Neural progenitor cell (in vitro differentiated cells): Measurements from ENCODE around the gene PRRG2. TPM values are rescaled to one million over a fixed set of nuclear protein-coding genes. Genes with fewer than 3 reads are reported as not detected.

Experiments
- DNase-seq: peaks from one replicate; pipeline ENCODE4 v3.0.0-alpha.2; 2016; ENCODE audit warnings: low spot score
- H2AFZ ChIP-seq: fragments of 200-600 bp; sonication (generic); replicated peaks from 2 replicates; pipeline ENCODE4 v1.6.1; 2016; ENCODE audit warnings: antibody characterized with exemption
- H3F3A ChIP-seq: fragments of 200-600 bp; sonication (generic); 2 replicates; pipeline ENCODE4 v1.6.1; 2016; ENCODE audit warnings: antibody characterized with exemption, low read depth
- H3K27ac ChIP-seq: fragments of 200-600 bp; sonication (generic); 2 replicates; pipeline ENCODE4 v1.5.1; 2016; ENCODE audit warnings: mild to moderate bottlenecking
- H3K27me3 ChIP-seq: fragments of 200-600 bp; sonication (generic); 2 replicates; pipeline ENCODE4 v1.6.1; 2016; ENCODE audit warnings: mild to moderate bottlenecking, moderate library complexity
- H3K36me3 ChIP-seq: fragments of 200-600 bp; sonication (generic); 2 replicates; pipeline ENCODE4 v1.5.1; 2016
- H3K4me1 ChIP-seq: fragments of 200-600 bp; sonication (generic); 2 replicates; pipeline ENCODE4 v1.6.1; 2016; ENCODE audit warnings: mixed run types
- H3K4me2 ChIP-seq: fragments of 200-600 bp; sonication (generic); 2 replicates; pipeline ENCODE4 v1.6.1; 2016
- H3K4me3 ChIP-seq: fragments of 200-600 bp; sonication (generic); 2 replicates; pipeline ENCODE4 v1.5.1; 2016
- H3K79me2 ChIP-seq: fragments of 200-600 bp; sonication (generic); 2 replicates; pipeline ENCODE4 v1.6.1; 2016; ENCODE audit warnings: low read depth
- H3K9ac ChIP-seq: fragments of 200-600 bp; sonication (generic); 2 replicates; pipeline ENCODE4 v1.6.1; 2016
- H3K9me3 ChIP-seq: fragments of 200-600 bp; sonication (generic); 2 replicates; pipeline ENCODE4 v1.5.1; 2016; ENCODE audit warnings: low read depth
- H4K20me1 ChIP-seq: fragments of 200-600 bp; sonication (generic); 2 replicates; pipeline ENCODE4 v1.6.1; 2016; ENCODE audit warnings: low read depth
- H3K27ac Mint-ChIP-seq: 3 replicates; pipeline ENCODE4 v1.8.0; 2021; ENCODE audit warnings: mixed read lengths
- H3K27me3 Mint-ChIP-seq: 2 replicates; pipeline ENCODE4 v1.8.0; 2022; ENCODE audit warnings: low read depth, mild to moderate bottlenecking, inconsistent platforms, moderate library complexity, mixed read lengths; ENCODE audit not compliant: insufficient read depth
- H3K36me3 Mint-ChIP-seq: 3 replicates; pipeline ENCODE4 v1.8.0; 2021; ENCODE audit warnings: mixed read lengths
- H3K4me1 Mint-ChIP-seq: 3 replicates; pipeline ENCODE4 v1.8.0; 2021; ENCODE audit warnings: mixed read lengths
- H3K4me3 Mint-ChIP-seq: 3 replicates; pipeline ENCODE4 v1.8.0; 2021; ENCODE audit warnings: mild to moderate bottlenecking, moderate library complexity, mixed read lengths
- H3K9me3 Mint-ChIP-seq: 3 replicates; pipeline ENCODE4 v1.8.0; 2020; ENCODE audit warnings: mixed read lengths
- EZH2 ChIP-seq: fragments of 200-600 bp; sonication (generic); IDR thresholded peaks from 2 replicates; pipeline ENCODE4 v1.6.1; 2017; ENCODE audit warnings: antibody characterized with exemption, mild to moderate bottlenecking, moderate library complexity
- EZH2phosphoT487 ChIP-seq: fragments of 200-600 bp; sonication (generic); IDR thresholded peaks from 2 replicates; pipeline ENCODE4 v1.6.1; 2017; ENCODE audit warnings: antibody characterized with exemption
- total RNA-seq: library from RNA; depleted of rRNA; stranded (reverse); fragments of >200 nt; gene quantifications from 2 replicates; pipeline ENCODE4 v1.2.3, GENCODE V29; 2015; ENCODE audit warnings: low replicate concordance
- TF ChIP-seq, protein P1 (sequence below): fragments of 200-600 bp; sonication (generic); IDR thresholded peaks from 2 replicates; pipeline ENCODE4 v1.5.1; 2017; ENCODE audit warnings: antibody characterized with exemption, mild to moderate bottlenecking

Gene PRRG2
- total RNA-seq, 1 donor from 2014 or later: 0.09 TPM

DNA sequence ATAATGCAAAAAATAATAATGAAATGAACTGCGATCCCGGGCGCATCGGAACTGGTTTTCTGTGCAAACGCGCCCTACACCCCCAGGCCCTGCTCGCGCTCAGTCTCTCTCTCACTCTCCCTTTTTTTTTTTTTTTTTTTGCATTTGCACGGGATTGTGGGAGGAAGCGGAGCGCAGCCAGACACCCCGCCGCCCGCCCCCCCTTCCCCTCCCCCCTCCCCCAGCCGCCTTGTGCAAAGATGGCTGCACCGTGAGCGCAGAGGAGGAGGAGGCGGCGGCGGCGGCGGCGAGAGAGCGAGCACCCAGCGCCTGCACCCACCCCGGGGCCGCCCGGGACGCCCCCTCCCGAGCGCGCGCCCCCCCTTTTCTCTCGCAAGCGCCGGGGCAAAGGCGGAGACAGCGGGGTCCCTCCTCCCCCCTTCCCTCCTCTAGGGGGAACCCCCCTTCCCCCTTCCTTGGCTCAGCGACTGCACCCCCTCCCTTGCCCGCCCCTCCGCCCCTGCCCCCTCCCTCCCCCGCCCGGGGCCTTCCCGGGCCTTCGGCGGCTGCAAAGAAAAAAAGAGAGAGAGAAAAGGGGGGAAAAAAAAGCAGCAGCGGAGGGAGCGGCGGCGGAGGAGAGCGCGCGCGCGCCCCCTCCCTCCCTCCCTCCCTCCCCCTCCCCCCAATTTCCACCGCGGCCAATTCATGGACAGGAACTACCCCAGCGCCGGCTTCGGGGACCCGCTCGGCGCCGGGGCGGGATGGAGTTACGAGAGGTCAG is 10.0 kb downstream of the PRRG2 start, which contains the start of gene PRR12:
Gene PRR12 (plus strand): TSS at position 212 of the 760 bp plus-strand sequence. CDS start 473 bp downstream, at position 685.
- H3K9me3 Mint-ChIP-seq: no peaks in the 10 kb centered on the region
- H4K20me1 ChIP-seq: peaks cover 39% of the 10 kb centered on the region
- H3K27me3 Mint-ChIP-seq: peaks cover 7% of the 10 kb centered on the region
- DNase-seq: peak; percentile 88
- peak within 1 kb of the TSS; percentile 87 for H3K4me3 ChIP-seq
- H3K4me2 ChIP-seq: peak within 1 kb of the TSS; percentile 98
- H2AFZ ChIP-seq: peak within 1 kb of the TSS; percentile 2
- H3F3A ChIP-seq: peaks cover 43% of the 10 kb centered on the region
- TF ChIP-seq EZH2: no peak
- TF ChIP-seq, protein P1, sequence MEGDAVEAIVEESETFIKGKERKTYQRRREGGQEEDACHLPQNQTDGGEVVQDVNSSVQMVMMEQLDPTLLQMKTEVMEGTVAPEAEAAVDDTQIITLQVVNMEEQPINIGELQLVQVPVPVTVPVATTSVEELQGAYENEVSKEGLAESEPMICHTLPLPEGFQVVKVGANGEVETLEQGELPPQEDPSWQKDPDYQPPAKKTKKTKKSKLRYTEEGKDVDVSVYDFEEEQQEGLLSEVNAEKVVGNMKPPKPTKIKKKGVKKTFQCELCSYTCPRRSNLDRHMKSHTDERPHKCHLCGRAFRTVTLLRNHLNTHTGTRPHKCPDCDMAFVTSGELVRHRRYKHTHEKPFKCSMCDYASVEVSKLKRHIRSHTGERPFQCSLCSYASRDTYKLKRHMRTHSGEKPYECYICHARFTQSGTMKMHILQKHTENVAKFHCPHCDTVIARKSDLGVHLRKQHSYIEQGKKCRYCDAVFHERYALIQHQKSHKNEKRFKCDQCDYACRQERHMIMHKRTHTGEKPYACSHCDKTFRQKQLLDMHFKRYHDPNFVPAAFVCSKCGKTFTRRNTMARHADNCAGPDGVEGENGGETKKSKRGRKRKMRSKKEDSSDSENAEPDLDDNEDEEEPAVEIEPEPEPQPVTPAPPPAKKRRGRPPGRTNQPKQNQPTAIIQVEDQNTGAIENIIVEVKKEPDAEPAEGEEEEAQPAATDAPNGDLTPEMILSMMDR: peak; percentile 14
- peak within 1 kb of the TSS; percentile 86 for H3K27ac ChIP-seq
- peak within 1 kb of the TSS; percentile 90 for H3K4me3 Mint-ChIP-seq
- H3K4me1 Mint-ChIP-seq: peaks cover 19% of the 10 kb centered on the region
- H3K36me3 ChIP-seq: no peaks in the 10 kb centered on the region
- peaks cover 6% of the 10 kb centered on the region for H3K4me1 ChIP-seq
- H3K36me3 Mint-ChIP-seq: peaks cover 5% of the 10 kb centered on the region
- peak within 1 kb of the TSS; percentile 68 for H3K9ac ChIP-seq
- peak within 1 kb of the TSS; percentile 81 for H3K27ac Mint-ChIP-seq
- H3K79me2 ChIP-seq: peaks cover 49% of the 10 kb centered on the region
- no peaks in the 10 kb centered on the region for H3K27me3 ChIP-seq
- H3K9me3 ChIP-seq: no peaks in the 10 kb centered on the region

DNA sequence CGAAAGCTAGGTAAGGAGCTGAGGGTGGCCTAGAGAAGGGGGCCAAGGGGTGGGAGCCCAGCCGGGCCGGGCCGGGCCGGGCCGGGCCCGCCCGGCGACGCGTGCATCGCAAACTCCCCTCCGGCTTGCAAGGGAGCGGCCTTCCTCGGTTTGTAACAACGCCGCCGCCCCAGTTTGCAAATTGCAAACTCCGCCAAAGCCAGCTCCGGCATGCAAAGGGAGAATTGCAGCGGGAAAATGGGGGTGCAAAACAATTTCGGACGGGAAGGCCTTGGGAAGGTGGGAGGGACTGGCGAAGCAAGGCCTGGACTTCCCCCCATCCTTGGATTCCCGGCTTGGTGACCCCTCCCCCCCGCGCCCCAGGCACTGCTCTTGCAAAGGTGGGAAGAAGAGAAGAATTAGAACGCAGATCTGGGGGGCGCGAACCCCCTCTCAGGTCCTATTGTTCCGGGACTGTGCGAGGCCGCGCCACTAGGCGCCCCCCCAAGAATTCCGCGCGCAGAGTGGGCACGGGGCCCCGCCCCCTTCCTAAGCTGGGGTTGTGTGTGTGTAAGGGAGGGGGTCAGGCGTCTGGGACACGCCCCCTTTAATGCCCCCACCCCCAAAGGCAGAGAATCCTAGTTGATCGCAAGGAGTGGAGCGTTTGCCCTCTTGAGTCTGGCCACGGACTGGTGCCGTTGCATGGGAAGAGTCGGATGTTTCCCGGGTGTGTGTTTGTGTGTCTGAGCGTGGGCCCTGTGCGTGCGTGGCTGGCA is 10.8 kb downstream of the PRRG2 start:
- Mint-ChIP-seq H3K9me3 (no peaks in the 10 kb centered on the region), H3K27ac (no peak overlapping the region), H3K27me3 (peaks cover 7% of the 10 kb centered on the region), H3K4me3 (peak overlapping the region; percentile 90), H3K4me1 (peaks cover 19% of the 10 kb centered on the region), H3K36me3 (peaks cover 5% of the 10 kb centered on the region)
- DNase-seq: peak; percentile 71
- no peak overlapping the region for H2AFZ ChIP-seq
- H3K79me2 ChIP-seq: peaks cover 53% of the 10 kb centered on the region
- H3K36me3 ChIP-seq: no peaks in the 10 kb centered on the region
- H3K27ac ChIP-seq: peak overlapping the region; percentile 86
- TF ChIP-seq EZH2phosphoT487: no peak
- no peak for TF ChIP-seq EZH2
- TF ChIP-seq, protein P1: no peak
- H3F3A ChIP-seq: peaks cover 43% of the 10 kb centered on the region
- H3K4me3 ChIP-seq: peak overlapping the region; percentile 87
- no peaks in the 10 kb centered on the region for H3K27me3 ChIP-seq
- H3K4me1 ChIP-seq: peaks cover 6% of the 10 kb centered on the region
- peak overlapping the region; percentile 68 for H3K9ac ChIP-seq
- H3K9me3 ChIP-seq: no peaks in the 10 kb centered on the region
- peaks cover 44% of the 10 kb centered on the region for H4K20me1 ChIP-seq
- H3K4me2 ChIP-seq: peak overlapping the region; percentile 98

DNA sequence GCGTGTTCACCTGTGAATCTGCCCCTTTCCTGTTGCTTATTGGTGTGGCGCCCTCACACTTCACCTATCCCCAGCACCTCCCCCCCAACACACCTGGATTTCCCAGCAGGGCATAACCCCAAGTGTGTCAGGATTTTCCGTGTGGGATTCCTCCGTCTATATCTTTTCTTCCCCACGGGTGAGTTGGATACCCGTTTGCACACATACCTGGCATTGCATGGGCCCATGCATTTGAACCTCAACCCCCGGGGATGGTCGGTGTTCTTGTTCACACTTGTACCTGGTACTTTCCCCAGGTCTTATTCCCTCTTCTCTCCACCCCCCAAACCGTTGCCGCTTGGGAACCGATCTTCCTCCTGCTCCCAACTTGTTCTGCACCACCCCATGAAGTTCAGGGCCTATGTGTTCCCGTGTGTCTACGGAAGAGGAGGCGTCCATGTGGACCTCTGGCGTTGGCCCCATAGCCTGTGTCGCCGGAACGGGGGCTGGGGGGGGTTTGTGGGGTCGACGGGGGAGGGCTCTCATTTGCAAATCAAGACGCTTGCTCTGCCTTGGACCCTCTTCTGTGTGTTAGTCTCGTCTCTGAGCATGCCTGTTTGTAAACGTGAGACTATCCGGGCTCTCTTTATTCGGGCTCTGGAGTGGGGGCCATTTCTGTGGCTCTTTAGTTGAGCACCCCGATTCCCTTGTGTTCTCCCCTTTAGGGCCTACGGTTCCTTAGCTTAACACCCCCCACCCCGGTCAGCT is 11.5 kb downstream of the PRRG2 start:
- H3K79me2 ChIP-seq: peaks cover 61% of the 10 kb centered on the region
- DNase-seq: peak; percentile 67

More for the DNA sequence above, 11.5 kb downstream of the PRRG2 start:
- Mint-ChIP-seq H3K36me3 (peaks cover 5% of the 10 kb centered on the region), H3K27me3 (peaks cover 7% of the 10 kb centered on the region), H3K9me3 (no peaks in the 10 kb centered on the region), H3K4me1 (peaks cover 19% of the 10 kb centered on the region), H3K4me3 (peak overlapping the region; percentile 90), H3K27ac (peak overlapping the region; percentile 29)
- H3K4me1 ChIP-seq: peaks cover 6% of the 10 kb centered on the region
- H4K20me1 ChIP-seq: peaks cover 49% of the 10 kb centered on the region
- H3K27ac ChIP-seq: no peak overlapping the region
- no peak overlapping the region for H2AFZ ChIP-seq
- H3K4me3 ChIP-seq: peak overlapping the region; percentile 87
- H3K27me3 ChIP-seq: no peaks in the 10 kb centered on the region
- H3K4me2 ChIP-seq: peak overlapping the region; percentile 98
- TF ChIP-seq EZH2 (no peak), EZH2phosphoT487 (no peak)
- TF ChIP-seq, protein P1: no peak
- H3F3A ChIP-seq: peaks cover 43% of the 10 kb centered on the region
- H3K9me3 ChIP-seq: no peaks in the 10 kb centered on the region
- no peaks in the 10 kb centered on the region for H3K36me3 ChIP-seq
- H3K9ac ChIP-seq: peak overlapping the region; percentile 68
